SU-DHL-6 (cell line): ENCODE results near the gene KCNK2.

Experiments
- CTCF ChIP-seq: fragments of 200-600 bp; sonication (generic); IDR thresholded peaks from one replicate; pipeline ENCODE4 v1.5.1; 2017; ENCODE audit warnings: antibody characterized with exemption, mild to moderate bottlenecking, low read length, moderate library complexity; ENCODE audit not compliant: insufficient read depth, poor library complexity, severe bottlenecking
- EZH2phosphoT487 ChIP-seq: fragments of 200-600 bp; sonication (generic), shearing (Covaris generic); conservative IDR thresholded peaks from 2 replicates; pipeline ENCODE4 v1.6.1; 2018; ENCODE audit warnings: mild to moderate bottlenecking, antibody characterized with exemption, low read length, moderate library complexity, mixed read lengths

GRCh38 chr1:215040190-215040589 lies 42.3 kb upstream of the KCNK2 start:
- TF ChIP-seq CTCF, result no peak
- no peak for TF ChIP-seq EZH2phosphoT487
